ENCODE results near the gene GIT1. TPM values are rescaled to one million over a fixed set of nuclear protein-coding genes. Genes with fewer than 3 reads are reported as not detected.
A peak's percentile ranks its signal among the peaks of the same experiment; 100 is the strongest.

GIT1 gene
- total and polyA plus RNA-seq, 11 donors = 23.0 to 52.9 (median 31.4) TPM

GRCh38 chr17:29596811-29597210, 7.4 kb upstream of the GIT1 start:
- DNase-seq = peak; percentile 42 to 60 (median 57)
- no peak overlapping the region for H3K4me3 ChIP-seq
- 56 to 68% (median 65%) methylated on average over 9 of the region's 9 CpGs for WGBS, 4 donors
- H3K9me3 ChIP-seq = no peaks in the 10 kb centered on the region
- intact Hi-C loops (cut with DNase I) = no loop called here
- no peaks in the 10 kb centered on the region for H3K27me3 ChIP-seq
- peaks cover 0 to 57% (median 32%) of the 10 kb centered on the region in 12 donors for H3K4me1 ChIP-seq
- H3K36me3 ChIP-seq = no peaks in the 10 kb centered on the region
- ATAC-seq = peak in 3 of 4 donors; percentile 25 to 68 (median 36)
- H3K27ac ChIP-seq = peak overlapping the region in 6 of 12 donors; percentile 5 to 42 (median 19)
- TF ChIP-seq POLR2A (IDR thresholded peaks at IDR 0.05) (no peak), CTCF (IDR thresholded peaks at IDR 0.05) (no peak)

DNA sequence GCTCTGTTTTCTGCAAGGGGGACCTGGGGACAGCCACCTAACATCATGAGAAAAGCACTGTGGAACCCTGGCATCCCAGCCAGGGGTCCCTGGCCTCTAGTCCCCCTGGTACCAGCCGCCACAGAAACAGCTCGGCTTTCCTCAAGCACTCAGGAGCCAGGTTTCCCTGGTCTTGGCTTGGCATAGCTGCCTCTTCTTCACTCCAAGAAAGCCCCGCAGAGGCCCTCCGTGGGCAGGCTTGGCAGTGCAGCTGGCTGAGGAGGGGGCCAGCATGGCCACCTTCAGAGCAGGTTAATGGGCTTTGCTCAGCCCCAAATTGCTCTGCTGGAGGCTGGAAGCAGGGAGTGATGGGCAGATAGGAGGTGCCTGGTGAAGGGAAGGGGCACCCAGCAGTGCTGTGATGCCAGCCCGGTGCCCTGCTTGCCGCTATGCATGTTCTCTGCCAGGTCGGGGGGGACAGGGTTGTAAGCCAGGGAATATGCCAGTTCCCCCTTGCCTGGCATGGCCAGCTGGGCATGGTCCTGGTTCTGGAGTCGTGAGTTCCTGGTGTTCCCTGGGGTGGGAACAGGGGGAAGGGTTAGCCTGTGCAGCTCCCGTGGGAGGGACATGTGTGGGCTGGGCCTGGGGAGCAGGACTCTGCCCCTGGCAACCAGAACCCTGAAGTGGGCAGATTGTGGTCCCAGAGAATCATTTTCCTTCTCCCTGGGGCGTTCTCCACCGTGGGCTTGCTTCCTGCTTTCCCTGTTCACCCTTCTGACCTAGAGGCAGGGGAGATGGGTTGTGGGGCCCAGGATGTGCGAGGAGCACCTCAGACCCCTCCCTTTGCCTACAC, 6.7 kb upstream of the GIT1 start:
- TF ChIP-seq CTCF (IDR thresholded peaks at IDR 0.05) (no peak), POLR2A (IDR thresholded peaks at IDR 0.05) (no peak)
- no peaks in the 10 kb centered on the region for H3K36me3 ChIP-seq
- peaks cover 0 to 64% (median 37%) of the 10 kb centered on the region in 12 donors for H3K4me1 ChIP-seq
- peak overlapping the region in 5 of 12 donors; percentile 10 to 42 (median 24) for H3K27ac ChIP-seq
- H3K27me3 ChIP-seq = no peaks in the 10 kb centered on the region
- no peaks in the 10 kb centered on the region for H3K9me3 ChIP-seq
- 67 to 81% (median 77%) methylated on average over 10 to 12 of the region's 12 CpGs for WGBS, 4 donors
- ATAC-seq (no peak), DNase-seq (peak in 3 of 5 donors; percentile 18 to 63 (median 22))
- H3K4me3 ChIP-seq = no peak overlapping the region
- intact Hi-C loops (cut with DNase I) = no loop called here

DNA sequence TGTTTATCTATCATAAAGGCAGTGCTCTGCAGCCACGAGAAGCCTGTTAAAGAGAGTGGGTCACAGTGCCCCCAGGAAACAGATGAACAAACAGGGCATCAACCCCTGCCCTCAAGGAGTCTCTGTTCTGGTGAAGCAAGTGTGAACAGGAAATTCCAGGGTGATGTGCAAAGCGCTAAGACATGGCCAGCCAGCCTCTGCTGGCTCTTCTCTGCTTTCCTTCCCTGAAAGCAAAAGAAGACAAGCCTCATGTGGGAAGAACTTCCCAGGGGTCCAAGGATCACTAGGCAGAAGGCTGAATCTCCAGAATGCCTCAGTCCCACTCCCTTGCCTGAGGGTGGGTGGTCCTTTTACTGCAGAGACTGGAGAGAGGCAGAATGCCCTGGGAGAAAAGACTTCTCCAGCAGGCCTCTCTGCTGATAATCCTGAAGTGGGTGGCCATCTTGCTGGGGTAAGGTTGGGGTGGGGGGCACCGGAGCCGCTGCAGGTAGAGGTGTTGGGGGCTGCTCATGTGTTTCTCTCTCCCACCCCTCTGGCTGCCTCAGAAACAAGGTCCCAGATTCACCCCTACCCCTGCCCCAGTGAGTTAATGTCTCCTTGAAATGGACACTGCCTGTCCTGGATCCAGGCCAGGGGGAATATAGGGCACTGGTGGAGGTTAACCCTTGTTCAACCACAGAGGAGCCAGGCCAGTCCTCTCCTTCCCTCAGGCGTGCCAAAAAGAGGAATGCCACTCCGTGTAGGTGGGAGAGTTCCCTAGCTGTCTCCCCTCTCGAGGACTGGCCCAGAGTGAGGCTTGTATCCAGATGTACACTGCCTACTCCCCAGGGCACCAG, 5.9 kb upstream of the GIT1 start:
- intact Hi-C loops (cut with DNase I) = no loop called here
- WGBS, 4 donors = 76 to 90% (median 82%) methylated on average over 4 to 7 of the region's 7 CpGs
- DNase-seq (peak in 3 of 5 donors; percentile 7 to 24 (median 18)), ATAC-seq (no peak)
- no peaks in the 10 kb centered on the region for H3K27me3 ChIP-seq
- TF ChIP-seq CTCF (IDR thresholded peaks at IDR 0.05) (no peak), POLR2A (IDR thresholded peaks at IDR 0.05) (no peak)
- no peak overlapping the region for H3K4me3 ChIP-seq
- peaks cover 5 to 72% (median 46%) of the 10 kb centered on the region in 12 donors for H3K4me1 ChIP-seq
- H3K9me3 ChIP-seq = no peaks in the 10 kb centered on the region
- no peaks in the 10 kb centered on the region for H3K36me3 ChIP-seq
- H3K27ac ChIP-seq = no peak overlapping the region

All from heart left ventricle (tissue), 16 donors.